GM21367 (cell line): Measurements from ENCODE around the gene NKD1.

Experiments
- ATAC-seq: cut with Tn5 transposase; IDR thresholded peaks from one replicate; pipeline ENCODE4 v1.9.1; 2021; ENCODE audit not compliant: unreplicated experiment

NKD1 gene

GRCh38 chr16:50610331-50611262, 62.4 kb downstream of the NKD1 start:
- ATAC-seq, result no peak

GRCh38 chr16:50611332-50611934, 63.2 kb downstream of the NKD1 start:
- ATAC-seq, result no peak

- ATAC-seq, result no peak
These were observed 64.0 kb downstream of the NKD1 start for GRCh38 chr16:50611995-50612848.

- ATAC-seq, result no peak
These were observed 64.6 kb downstream of the NKD1 start for GRCh38 chr16:50612849-50613198.

GRCh38 chr16:50613281-50613963, 65.2 kb downstream of the NKD1 start:
- no peak for ATAC-seq

- ATAC-seq, result no peak
These were observed 65.8 kb downstream of the NKD1 start for GRCh38 chr16:50613964-50614474.

GRCh38 chr16:50614955-50615724, 66.9 kb downstream of the NKD1 start:
- ATAC-seq, result no peak

- ATAC-seq, result no peak
These were observed 67.7 kb downstream of the NKD1 start for GRCh38 chr16:50615891-50616290.

- ATAC-seq, result no peak
These were observed 68.2 kb downstream of the NKD1 start for GRCh38 chr16:50616386-50616785.

GRCh38 chr16:50616883-50617645, 68.9 kb downstream of the NKD1 start:
- no peak for ATAC-seq

GRCh38 chr16:50617646-50618184, 69.5 kb downstream of the NKD1 start:
- no peak for ATAC-seq

- ATAC-seq, result no peak
These were observed 70.2 kb downstream of the NKD1 start for GRCh38 chr16:50618238-50618918.

- no peak for ATAC-seq
These were observed 71.7 kb downstream of the NKD1 start for GRCh38 chr16:50619702-50620491.

- no peak for ATAC-seq
These were observed 72.7 kb downstream of the NKD1 start for GRCh38 chr16:50620646-50621451.

- no peak for ATAC-seq
These were observed 73.2 kb downstream of the NKD1 start for GRCh38 chr16:50621452-50621792.

GRCh38 chr16:50622029-50622428, 73.8 kb downstream of the NKD1 start:
- no peak for ATAC-seq
